NCI-H526 (cell line): ENCODE results near the gene ATP9A.

Experiments
- DNase-seq, 2 experiments: peaks; one replicate each; lab custom pipeline; 2025; lab: John Stamatoyannopoulos, UW

The ATP9A gene

DNA sequence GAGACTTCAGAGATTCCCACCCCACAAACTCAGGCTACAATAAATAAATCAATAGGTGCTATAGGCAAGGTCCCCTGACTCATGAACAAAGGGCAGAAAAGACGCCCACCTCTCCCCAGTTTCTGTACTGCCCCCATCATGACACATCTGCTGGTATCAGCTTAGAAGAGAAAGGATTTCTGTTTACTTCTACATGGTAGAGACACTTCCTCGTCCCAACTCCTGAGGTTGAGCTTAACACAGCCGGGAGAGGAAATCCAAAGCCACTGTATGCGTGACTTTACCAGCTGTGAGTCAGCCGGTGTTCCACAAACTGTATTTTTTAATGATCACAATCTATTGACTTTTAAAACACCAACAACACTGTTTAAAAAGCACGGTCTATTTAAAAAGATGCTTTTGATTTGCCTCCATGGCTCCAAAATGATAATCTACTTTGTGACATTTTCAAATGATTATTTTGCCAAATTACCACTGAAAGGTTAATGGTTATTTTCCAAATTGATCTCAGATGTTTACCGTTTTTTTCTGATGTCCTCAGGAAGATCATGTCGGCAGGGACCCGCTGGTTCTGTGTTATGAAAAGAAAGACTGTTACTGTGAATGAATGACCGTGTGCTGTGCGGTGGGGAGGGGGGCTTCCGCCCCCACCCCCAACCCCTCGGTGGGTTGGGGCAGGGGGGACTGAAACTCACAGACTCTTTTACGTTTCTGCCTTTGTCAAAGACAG is 72.5 kb downstream of the ATP9A start:
- no peak for DNase-seq

DNA sequence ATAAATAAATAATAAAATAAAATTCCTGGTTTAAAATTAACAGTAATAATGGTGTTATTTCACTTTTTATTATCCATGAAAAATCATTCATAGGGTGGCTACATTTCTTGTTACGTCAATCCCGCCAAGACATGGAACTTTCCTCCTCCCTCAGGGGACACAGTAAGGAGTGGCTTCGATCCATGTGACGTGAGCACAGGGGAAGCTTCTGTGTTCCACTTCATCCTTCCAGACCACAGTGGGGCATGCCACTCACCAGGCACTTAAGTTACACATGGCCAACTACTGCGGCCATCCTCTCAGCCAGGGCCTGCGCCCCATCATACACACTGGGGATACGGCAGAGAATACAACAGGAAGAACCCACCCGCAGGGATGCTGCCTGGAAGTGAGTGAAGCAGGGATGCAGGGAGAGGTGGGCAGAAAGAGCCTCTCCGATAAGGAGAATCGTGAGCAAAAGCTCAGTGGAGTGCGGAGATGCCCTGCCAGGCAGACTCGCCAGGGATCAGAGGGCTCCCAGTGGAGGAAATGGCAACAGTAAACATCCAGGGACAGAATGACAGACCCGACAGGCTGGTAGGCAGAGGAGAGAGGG is 75.3 kb downstream of the ATP9A start:
- DNase-seq, result no peak

DNA sequence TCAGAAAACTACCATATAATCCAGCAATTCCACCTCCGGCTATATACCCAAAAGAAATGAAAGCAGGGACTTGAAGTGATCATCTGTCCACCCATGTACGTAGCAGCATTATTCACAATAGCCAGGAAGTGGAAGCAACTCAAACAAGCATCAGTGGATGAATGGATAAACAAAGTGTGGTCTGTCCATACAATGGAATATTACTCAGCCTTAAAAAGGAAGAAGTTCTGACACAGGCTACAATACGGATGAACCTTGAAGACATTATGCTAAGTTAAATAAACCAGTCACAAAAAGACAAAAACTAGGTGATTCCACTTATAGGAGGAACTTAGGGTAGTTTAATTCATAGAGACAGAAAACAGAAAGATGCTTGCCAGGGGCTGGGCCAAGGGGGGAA is 76.5 kb downstream of the ATP9A start:
- no peak for DNase-seq

DNA sequence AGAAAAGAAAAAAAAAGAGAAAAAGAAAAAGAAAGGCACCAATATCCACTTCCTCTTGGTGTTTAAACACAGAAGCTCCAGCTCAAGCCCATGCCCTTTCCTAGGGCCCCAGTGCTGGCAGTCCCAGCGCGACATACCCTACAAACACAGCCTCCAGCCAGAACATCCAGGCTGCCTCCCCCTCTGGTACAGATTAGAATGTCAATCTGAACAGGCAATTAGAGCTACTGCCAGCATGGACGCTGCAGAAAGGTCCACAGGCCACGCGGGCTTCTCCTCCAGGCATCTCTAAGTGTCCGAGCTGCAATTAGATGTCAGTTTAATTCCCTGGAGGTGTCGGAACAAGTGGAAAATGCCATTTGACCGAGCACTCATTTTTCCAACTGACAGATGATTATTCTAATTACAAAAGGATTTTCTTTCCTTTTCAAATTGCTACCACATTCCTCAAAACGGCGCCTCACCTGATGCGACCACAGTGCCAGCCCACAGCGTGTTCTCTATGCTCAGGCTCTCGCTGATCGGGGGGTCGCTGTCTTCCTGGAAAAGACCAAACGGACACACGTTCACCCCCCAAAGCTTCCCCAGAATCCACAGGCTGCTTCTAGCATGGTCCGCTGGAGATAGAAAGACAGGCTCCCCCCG is 79.5 kb downstream of the ATP9A start:
- DNase-seq, result no peak

DNA sequence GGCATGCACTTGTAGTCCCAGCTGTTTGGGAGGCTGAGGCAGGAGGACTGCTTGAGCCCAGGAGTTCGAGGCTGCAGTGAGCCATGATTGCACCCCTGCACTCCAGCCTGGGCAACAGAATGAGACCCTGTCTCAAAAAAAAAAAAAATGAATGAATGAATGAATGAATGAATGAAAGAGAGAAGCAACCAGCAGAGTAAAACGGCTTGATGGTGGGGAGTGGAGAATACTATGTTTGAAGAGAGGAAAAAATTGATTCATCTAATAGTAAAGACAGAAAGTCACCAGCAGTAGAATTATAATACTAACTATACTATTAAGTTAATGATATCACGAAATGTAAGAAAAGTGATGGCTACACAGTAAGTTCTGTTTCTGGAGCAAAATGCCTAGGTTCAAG is 80.6 kb downstream of the ATP9A start:
- DNase-seq, result no peak

DNA sequence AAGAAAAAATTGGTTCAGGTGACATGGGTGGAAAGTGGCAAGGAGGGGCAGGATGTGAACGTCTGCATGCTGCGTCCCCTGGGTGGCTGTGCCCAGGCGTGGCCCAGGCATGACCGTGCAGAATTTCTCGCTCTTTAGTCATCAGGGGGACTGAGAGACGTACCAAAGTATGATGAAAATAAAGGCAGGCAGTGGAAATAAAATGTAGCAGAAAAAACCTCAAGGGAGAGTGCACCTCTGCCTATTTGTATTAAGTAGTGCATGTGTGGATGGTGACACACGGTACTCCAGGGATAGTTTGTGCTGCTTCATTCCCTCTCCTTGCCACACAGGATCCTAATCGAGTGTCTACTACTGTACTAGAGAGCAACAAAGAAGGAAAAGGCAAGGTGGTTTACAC is 81.1 kb downstream of the ATP9A start:
- no peak for DNase-seq

DNA sequence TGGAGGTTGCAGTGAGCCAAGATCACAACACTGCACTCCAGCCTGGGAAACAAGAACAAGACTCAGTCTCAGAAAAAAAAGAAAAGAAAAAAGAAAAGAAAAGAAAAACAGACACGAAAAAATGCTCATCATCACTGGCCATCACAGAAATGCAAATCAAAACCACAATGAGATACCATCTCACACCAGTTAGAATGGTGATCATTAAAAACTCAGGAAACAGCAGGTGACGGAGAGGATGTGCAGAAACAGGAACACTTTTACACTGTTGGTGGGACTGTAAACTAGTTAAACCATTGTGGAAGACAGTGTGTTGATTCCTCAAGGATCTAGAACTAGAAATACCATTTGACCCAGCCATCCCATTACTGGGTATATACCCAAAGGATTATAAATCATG is 82.7 kb downstream of the ATP9A start:
- peak in 1 of 2 experiments; percentile 20 for DNase-seq

DNA sequence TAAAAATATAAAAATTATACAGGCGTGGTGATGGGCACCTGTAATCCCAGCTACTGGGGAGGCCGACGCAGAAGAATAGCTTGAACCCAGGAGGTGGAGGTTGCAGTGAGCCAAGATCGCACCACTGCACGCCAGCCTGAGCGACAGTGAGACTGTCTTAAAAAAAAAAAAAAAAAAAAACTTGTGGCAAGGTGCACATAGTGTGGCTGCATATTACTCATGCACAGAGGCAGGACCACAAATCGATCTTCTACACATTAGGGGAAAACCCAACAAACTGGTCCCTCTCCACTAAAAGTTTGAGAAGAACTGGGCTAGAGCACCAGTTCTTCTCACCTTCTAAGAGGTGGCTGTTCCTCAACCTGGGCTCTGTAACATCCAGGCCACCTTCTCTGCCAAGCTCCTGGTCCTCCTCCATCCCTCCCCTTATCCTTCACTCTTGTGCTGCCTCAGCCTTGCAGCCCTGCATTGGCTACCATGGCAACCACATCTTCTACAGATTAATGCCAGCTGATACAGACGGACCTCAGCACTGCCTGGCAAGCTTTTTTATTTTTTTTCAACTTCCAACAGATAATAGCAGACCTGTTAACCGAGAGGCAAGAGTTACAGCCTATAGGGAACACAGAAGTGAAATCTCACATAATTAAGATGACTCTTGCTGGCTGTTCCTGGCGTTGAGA is 88.0 kb downstream of the ATP9A start:
- no peak for DNase-seq

DNA sequence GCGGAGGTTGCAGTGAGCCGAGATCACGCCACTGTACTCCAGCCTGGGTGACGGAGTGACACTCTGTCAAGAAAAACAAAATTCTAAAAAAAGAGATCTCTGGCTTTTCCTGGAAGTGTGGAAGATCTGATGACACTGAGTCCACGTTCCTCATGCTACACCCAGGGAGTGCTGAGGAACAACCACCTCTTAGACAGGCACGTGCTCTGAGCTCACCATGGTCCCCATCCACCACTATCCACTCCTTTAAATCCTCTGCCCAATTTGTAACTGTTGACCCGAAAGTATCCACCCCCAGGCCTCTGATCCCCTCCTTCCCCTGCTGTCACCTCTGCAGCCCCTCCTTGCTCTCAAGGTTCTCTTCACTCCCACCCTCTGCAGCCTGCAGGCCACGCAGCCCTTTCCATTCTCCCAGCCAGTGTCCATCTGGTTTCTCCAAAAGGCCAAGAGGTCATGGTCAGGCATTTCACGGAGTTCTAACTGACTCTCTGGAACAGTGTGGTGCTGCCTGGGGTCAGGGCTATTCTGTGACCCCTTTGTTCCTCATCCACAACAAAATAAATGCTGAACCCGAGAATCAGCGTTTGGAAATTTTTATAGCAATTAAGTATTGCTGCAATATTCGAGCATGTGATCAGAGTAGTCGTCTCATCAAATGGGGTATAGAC is 88.8 kb downstream of the ATP9A start:
- no peak for DNase-seq

DNA sequence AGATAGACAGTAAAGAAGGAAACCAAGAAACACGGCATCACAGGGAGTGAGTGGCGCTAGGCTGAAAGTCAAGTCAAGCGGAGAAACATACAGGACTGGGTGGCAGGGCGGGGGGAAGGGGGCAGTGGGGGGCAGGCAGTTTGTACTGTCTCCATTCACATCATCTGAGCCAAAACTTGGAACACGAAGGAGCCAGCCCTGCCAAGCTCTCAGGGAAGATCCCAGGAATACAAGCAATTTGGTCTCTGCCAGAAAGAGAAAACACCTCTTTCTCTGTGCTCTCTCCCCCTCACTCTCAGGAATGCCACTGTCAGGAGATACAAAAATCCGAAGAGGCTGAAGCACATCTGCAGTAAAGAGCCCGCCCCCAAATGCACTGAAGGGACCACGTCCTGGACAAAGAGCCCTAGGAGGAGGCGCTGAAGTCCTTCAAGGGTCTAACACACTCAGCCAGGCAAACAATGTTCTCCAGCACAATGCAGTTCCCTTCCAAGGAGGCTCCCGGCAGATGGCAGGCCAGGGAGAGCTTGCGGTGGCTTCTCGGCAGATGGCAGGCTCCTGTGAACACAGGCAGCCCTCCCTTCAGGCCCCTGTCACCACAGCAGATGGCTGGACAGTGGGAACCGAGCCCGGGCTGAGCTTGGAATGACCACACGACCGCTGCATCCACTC is 90.0 kb downstream of the ATP9A start:
- DNase-seq, result no peak

DNA sequence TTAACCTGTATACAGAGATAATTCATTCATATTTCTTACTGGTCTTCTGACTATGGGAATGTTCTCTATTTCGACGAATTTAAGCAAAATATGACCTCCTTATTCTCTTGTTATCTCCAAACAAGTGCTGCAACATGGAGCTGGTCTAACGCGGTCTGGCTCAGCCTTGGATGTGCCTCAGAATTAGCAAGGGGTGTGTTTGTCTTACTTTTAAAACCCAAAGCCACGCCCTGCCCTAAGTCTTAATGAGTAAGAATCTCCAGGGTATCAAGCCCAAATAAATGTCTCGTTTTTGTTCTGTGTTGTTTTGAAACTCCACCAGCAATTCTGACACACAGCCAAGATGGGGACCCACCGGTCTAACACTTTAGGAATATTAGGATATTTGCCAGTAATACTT is 99.2 kb downstream of the ATP9A start:
- no peak for DNase-seq

DNA sequence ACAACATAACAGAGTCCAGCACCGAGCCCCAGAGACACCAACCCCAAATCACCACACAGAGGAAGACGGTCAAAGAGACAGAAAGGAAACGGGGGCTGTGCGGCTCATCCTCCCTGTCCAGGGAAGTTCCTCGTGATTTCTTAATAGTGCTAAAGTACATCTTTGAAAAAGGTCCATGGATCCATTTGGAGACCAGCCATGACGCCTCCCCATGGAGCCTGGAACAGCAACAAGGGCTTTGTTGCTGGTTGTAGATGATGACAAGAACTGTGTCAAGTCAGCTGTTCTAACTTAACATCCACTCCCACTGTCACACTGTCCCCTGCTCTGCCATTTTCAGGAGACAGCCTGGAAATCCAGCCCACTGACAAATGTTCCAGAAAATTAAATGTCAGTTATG is 99.7 kb downstream of the ATP9A start:
- DNase-seq, result no peak

DNA sequence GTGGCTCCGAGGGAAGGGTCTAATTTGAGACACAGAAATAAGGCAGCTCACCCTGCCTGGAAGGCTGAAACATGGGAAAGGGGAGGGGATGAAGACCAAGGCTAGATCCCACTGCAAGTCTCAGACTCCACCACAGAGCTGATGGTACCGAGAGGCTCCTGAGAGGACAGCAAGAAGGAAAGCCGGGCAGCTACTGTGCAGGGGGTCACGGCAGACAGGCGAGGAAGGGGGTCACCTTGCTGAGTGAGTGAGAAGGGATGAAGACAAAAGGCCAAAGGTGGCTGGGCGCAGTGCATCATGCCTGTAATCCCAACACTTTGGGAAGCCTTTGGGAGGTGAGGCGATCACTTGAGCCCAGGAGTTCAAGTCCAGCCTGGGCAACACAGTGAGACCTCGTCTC is 100.7 kb downstream of the ATP9A start:
- DNase-seq, result no peak

DNA sequence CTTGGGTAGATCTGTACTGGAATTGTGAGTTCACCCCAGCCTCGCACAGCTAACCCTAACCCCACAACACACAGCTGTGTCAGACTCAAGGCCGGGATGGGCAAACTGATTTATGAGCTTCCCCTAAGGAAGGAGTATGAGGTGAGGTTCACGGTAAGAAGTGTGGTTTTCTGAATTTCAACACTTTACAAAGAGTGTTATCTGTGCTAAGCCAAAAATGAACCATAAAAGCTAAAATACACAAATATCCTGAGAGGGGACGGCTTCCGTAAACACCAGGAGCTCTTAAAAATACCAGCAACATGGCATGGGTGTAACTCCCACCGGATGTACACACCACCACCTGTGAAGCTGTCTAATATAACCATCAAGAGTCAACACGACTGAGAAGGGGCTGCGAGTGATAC is 101.2 kb downstream of the ATP9A start:
- no peak for DNase-seq

DNA sequence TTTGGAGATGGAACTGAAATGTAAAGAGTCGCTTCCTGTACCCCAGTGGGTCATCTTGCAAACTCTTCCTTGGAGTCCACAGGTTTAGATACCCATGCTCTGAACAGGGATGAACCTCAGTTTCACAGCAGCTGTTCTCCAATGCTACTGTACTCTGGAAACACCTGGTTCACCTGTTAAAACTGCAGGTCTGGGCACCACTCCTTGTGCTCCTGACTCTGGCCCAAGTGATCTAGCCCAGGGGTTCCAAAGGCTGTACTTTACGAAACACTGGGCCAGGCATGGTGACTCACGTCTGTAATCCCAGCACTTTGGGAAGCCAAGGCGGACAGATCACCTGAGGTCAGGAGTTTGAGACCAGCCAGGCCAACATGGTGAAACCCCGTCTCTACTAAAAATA is 102.1 kb downstream of the ATP9A start:
- no peak for DNase-seq

DNA sequence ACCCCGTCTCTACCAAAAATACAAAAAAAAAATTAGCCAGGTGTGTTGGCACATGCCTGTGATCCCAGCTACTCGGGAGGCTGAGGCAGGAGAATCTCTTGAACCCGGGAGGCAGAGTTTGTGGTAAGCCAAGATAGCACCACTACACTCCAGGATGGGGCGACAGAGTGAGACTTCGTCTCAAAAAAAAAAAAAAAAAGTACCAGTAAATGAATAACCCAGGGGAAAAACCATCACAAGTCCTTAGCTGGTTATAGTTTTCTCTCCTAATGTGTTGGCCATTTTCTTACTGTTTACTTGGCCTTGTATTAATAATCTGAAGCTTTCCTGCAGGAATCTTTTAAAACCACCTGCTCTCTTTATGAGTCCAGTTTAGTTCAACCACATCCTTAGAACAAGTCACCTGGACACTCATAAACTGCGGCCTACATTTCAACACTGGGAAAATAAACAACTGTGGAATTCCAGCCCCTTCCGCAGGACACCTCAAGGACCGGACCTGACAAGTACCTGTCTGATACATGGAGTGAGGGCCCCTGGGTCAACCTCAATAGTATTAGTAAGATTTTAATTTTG is 102.6 kb downstream of the ATP9A start:
- no peak for DNase-seq

DNA sequence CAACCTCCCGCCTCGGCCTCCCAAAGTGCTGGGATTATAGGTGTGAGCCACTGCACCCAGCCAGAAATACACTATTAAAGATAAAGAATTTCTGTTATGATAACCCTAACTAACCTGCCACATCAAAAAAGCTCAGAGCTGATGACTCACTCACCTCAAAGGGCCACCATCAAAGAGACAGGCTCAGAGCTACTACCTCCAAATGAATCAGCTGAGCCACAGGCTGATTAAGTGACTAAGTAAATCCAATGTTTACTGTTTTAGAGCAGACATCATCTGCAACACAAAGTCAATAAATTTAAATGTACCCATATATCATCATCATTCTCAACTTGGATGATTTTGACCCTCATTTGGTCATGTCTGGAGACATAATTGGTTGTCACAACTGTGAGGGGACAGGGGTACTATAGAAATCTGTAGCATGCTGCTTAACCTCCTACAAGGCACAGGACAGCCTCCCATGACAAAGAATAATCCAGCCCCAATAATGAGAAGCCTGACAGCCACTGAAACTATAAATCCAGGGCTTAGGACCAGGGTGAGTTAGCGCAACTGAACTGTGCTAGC is 106.5 kb downstream of the ATP9A start:
- DNase-seq, result no peak

DNA sequence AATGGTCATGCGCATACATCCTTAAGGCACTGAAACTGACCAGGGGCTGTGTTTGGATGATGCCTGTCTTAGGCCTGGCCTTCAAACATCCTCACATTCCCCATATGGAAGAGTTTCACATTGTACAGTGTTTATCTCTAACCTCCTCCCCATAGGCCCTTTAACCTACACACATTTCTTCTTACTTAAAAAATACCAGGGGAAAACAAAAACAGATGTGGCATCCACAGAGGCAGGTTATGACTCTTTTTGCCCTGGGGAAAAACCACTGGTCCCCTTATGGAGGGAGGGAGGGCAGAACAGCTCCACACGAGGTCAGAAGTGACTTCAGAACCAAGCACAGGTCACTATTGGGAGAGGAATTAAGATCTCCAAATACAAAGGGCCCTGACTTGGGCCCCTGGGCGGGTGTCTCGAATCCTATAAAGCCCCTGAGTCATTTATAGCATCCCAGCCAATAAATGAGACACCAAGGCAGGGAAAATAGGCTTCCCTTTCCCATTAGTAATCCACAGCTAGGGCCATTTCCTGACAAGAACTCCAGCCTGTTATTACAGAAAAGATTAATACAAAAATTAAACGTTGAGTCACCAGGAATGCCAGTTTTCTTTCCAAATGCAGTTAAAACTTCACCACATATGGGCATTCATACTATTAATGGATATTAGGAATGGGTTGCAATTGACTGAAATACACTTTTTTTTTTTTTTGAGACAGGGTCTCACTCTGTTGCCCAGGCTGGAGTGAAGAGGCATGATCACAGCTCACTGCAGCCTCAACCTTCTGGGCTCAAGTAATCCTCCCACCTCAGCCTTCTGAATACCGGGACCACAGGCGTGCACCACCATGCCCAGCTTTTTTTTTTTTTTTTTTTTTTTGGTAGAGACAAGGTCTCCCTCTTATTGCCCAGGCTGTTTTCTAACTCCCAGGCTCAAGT is 107.2 kb downstream of the ATP9A start:
- DNase-seq, result no peak

DNA sequence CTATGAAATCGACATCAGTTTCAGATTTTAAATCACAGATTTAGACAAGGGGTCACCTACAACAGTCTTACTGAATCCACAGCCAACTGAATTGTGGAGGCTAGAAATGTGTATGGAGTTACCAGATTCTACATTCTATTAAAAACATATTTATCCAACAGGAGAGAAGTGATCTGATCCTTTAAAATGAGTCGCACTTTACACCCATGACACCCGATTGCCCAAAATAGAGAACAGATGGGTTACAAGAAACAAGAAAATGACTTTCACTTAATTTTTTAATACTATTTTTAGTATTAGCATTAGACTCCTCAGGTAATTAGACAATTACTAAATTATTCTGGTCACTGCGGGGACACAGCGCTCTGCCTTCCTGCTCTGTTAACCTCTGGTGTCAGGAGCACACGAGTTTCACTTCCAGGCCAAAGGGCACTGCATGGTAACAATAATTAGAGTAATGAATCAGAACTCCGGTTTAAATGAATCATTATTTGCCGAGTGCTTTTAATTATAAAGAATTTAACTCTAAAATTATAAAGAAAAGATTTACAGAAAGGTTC is 108.6 kb downstream of the ATP9A start:
- DNase-seq, result no peak
